NCI-H1048 (cell line): ENCODE results near the gene KCNG1.
"Not testable (repeated sequence)": the region's sequence is repeated elsewhere in the genome, so short reads cannot be mapped to it uniquely, and the experiment has no call there.

ENCODE experiments used
- DNase-seq: peaks from one replicate; lab custom pipeline; 2025; lab: John Stamatoyannopoulos, UW

The KCNG1 gene, protein sequence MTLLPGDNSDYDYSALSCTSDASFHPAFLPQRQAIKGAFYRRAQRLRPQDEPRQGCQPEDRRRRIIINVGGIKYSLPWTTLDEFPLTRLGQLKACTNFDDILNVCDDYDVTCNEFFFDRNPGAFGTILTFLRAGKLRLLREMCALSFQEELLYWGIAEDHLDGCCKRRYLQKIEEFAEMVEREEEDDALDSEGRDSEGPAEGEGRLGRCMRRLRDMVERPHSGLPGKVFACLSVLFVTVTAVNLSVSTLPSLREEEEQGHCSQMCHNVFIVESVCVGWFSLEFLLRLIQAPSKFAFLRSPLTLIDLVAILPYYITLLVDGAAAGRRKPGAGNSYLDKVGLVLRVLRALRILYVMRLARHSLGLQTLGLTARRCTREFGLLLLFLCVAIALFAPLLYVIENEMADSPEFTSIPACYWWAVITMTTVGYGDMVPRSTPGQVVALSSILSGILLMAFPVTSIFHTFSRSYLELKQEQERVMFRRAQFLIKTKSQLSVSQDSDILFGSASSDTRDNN

DNA sequence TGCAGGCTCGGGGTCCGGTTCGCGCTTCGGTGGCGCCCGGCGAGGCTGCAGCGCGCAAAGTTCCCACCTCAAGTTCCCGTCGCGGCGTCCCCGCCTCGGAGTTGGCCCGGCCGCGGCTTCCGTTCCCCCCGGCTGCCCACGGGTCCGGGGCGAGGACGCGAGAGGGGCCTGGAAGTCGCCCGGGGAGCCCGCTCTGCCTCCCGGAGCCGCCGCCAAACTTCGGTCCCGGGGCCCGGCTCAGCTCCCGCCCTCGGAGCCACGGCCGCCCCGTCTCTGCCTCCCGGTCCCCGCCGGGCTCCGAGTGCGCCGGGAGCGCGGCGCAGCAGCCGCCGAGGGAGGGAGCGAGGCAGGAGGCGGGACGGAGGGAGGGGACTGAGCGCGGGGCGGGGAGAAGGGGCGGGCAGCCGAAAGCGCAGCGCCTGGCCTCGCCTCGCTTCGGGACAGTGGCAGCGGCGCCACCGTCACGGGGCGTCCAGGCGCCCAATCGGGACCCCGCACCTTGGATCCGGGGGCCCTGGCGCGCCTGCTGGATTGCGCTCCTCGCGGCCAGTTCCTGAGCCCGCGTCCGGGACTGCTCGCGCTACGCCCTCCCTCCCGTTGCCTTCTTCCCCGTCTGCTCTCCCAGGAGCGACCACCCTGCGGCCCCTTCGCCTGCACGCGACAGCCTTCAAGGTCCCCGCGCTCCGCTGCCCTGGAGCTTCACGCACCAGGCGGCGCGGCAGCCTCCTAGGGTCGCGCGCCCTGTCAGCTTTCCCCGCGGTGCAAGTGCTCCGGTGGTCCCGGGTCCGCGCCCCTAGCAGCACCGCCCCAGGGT is at the start of gene KCNG1:
TSS of gene KCNG1 (minus strand) at position 305 of the 814 bp plus-strand sequence. CDS start 12,769 bp downstream, outside the sequence.
- DNase-seq = peak; percentile 51

DNA sequence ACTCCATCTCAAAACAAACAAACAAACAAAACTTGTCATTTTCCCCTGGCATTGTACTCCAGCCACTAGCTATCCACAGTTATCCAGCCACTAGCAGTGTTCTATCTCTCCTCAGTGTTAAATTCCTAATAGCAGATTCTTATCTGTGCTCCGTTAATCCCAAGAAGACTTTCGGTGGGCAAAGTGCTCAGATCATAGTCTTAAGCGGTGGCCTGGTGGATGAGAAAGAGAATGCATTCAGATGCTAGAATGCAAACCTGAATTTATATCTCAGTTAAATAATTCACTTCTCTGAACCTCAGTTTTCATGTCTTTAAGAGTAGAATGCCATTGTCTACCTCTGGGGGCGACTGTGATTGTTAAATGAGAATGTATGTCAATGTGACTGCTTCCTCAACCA is 47.7 kb upstream of the KCNG1 start:
- no peak for DNase-seq

DNA sequence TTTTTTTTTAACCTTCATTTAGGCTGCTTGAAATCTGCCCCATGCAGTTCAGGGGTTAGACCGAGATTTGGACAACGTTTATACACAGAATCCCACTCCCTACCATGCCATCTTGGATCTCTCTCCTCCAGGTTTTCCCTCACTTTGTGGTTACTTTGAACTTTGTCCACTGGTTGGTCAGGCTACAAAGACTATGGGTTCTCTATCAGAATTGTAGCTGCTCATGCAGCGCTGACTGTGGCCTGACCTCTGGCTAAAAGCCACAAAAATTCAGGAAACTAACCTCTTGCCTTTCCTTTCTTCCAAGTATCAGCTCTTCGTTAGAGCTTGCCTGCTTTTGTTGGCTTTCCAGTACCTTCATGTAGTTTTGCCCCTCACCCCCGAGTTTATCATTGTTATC is 44.9 kb upstream of the KCNG1 start:
- DNase-seq = no peak

DNA sequence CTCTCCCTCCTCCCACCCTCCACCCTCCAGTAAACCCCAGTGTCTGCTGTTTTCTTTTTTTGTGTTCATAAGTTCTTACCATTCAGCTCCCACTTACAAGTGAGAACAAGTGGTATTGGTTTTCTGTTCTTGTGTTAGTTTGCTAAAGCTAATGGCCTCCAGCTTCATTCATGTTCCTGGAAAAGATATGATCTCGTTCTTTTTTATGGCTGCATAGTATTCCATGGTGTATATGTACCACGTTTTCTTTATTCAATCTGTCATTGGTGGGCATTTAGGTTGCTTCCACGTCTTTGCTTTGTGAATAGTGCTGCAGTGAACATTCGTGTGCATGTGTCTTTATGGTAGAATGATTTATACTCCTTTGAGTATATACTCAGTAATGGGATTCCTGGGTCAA is 42.7 kb upstream of the KCNG1 start:
- DNase-seq = no peak

DNA sequence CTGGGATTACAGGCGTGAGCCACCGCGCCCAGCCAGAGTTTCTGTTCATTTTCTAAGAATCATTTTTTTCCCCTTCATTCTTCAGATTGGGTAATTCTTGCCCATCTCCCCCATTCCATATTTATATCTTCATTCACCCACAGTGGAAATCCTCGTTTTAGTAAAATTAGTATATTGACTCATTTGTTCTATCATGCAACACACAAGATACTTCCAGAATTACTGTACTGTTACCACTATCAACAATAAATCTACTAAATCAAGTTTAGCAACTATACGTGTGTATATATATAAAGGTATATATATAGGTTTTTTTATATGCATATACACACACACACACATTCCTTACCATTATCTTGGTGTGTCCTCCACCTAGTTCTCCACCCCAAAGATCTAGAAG is 41.2 kb upstream of the KCNG1 start:
- no peak for DNase-seq

DNA sequence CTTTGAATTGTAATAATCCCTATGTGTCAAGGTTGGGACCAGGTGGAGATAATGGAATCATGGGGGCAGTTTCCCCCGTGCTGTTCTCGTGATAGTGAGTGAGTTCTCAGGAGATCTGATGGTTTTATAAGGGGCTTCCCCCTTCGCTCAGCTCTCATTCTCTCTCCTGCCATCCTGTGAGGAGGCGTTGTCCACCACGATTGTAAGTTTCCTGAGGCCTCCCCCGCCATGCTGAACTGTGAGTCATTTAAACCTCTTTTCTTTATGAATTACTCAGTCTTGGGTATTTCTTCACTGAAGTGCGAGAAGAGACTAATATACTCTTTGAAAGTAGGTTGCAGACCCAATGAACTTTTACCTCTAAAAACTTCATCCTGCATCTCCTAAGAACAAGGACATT is 39.2 kb upstream of the KCNG1 start:
- DNase-seq = no peak

DNA sequence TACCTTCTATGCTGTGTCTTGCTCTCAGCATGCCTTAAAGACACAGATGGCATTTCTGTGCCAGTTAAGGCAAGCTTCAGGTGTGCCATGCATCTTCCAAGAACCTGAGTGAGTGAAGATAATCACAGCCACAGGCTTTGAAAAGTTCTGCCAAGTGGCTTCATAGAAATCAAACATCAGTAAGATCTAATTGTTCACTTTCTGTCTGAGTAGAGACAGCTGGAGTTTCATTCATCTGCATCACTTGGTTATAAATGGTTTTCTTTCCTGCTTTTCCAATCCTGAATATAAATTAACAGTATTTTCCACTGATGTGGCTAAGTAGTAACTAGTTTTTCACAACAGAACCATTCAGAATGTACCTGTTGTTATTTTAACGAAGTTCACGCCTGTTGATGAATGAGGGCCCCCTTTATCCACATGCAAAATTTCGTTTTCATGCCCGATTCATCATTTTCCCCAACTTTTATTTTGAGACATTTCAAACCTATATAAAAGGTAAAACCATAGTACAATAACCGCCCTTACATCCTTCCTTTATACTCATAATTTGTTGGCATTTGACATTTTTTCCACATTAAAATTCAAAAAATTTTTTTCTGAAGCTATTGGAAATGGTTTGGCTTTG is 38.6 kb upstream of the KCNG1 start:
- no peak for DNase-seq

DNA sequence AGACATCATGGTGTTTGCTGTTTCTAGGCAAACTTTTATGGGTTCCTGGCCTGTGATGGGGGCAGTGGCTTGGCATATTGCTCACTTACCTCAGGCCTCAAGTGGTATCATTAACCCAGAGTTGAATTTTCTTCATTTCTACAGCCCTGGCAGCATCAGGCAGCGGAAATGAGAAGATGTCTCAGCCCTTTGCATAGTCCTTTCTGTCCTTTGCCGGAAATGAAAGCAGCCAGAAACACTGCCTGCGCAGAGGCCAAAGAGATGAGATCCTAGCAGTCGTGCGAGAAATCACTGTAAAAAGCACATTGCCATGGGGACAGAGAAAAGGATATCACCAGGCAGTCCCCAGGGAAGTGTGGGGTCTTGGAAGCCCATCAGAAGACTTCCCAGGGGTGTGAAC is 37.4 kb upstream of the KCNG1 start:
- DNase-seq = no peak

DNA sequence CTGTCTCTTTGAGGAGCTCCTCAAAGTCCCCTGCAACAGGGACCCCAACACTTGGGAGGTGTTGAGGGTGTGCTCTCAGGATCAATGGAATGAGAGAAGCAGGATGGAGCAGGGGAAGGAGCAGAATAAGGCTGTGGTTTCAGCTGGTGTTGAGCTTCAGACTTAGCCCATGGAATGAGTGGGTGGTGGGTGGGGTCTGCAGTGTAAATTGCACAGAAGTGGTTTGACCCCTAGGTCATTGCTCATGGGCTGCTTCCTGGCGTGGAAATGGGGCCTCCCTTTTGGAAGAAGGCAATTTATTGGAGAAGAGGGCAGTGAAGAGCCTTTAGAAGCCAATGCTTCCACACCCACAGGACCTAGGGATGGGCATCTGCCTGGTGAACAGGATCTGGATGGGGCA is 37.0 kb upstream of the KCNG1 start:
- no peak for DNase-seq

DNA sequence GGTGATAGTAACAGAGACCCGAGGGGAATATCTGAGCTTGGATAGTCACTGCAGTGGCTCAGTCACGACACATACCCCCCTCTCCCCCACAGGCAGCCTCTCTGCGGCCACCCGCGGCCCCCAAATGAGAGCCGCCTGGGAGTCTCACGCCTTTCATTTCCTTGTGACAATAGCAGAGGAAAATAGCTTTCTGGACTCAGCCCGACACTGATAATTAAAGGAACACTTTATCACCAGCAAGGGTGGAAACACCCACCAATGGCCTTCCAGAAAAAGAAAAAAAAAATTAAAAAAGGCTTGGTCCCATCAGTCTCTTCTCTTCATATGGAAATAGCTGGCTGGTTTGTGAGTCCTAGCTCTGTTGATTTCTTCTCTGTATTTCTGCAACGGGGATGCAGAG is 35.1 kb upstream of the KCNG1 start:
- no peak for DNase-seq

DNA sequence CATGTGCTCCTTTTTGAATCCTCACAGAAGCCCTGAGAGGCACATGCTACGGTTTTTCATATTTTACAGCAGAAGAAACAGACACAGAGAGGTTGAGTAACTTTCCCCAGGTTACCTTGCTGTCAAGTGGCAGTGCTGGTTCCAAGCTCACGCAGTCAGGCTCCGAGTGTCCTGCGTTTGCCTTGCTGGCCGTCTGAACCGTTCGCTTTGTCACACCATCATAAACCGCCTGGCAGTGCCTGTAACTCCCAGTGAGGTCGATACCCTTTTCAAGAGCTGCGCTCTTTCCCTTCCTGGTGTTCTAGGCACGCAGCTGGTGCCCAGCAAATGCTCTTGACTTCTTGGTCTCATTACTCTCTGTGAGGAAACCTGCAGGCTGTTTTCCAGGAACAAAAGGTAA is 31.3 kb upstream of the KCNG1 start:
- no peak for DNase-seq

DNA sequence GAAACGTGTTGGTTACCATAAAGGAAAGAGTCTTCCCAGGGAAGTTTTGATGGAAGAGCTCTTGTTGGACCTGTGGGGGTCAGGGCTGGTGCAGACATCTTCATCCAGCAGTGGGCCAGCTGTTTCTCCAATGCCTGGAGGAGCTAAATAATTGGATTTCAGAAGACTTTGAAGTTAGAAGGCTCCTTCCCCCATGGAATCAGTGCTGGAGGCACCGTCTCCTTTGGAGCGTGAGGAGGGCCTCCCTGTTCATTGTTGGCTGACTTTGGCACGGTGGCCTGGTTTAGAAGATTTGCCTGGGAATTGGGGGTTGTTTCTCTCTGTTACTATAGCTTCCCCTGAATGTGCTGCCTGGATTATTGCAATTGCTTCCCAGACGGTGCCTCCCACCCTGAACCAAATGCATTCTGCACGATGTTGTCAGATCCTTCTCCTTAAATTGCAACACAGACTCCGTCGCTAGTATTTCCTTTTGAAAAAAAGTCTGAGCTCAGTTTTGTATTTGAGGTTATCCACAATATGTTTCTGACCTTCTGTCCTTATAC is 27.7 kb upstream of the KCNG1 start:
- no peak for DNase-seq

DNA sequence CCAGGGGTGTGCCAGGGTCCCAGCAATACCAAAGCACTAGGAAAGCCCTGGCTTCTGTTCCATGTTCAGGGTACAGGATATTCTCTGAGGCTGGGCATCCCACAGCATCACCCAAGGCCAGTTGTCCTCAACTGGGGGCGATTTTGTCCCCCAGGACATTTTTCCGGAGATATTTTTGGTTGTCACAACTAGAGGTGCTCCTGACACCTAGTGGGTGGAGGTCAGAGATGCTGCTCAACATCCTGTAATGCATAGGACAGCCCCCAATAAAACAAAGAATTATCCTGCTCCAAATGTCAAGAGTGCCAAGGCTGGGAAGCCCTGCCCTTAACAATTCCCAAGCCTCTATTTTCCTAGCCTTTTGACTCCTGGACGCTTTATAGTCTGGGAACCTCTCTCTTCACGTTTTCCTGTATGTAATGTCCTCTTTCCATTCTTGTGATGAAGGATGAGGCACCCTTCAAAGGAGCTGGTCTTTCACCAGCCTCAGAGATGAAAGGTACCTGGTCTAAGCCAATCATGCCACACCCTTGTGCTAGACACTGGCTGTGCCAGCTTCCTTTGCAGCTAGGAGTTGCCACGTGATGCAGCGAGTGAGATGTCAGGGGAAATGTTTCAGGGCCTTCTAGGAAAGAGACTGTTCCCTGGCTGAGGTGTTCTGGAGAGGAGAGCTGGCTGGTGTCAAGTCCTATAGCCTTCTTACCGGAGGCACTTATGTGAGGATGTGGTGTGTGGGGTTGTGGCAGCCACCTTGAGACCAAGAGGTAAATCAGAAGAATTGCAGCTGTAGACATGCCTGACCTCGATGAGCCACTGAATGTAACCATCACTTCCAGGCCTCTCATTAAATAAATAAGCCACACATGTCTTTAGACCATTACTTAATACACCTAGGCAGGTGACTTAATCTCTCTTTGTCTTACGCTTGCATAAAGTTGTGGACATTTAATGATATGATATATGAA is 23.4 kb upstream of the KCNG1 start:
- DNase-seq = no peak

DNA sequence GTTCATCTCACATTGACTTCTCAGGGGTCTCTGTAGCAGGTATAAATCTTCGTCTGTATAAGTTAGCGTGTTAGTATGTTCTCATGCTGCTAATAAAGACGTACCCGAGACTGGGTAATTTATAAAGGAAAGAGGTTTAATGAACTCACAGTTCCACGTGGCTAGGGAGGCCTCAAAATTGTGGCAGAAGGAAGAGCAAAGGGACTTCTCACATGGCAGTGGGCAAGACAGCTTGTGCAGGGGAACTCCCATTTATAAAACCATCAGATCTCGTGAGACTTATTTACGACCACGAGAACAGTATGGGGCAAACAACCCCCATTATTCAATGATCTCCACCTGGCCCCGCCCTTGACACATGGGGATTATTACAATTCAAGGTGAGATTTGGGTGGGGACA is 22.6 kb upstream of the KCNG1 start:
- DNase-seq = not testable (repeated sequence)

DNA sequence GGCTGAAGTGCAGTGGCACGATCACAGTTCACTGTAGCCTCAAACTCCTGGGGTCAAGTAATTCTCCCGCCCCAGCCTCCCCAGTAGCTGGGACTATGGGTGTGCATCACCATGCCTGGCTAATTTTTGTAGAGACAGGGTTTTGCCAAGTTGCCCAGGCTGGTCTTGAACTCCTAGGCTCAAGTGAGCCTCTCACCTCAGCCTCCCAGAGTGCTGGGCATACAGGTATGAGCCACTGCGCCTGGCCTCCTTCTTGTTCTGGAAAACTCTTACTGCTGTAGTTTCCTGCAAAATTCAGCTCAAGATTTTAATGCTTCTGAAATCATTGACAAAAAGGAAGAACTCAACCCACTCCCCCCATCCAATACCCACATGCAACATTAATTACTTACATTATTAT is 21.9 kb upstream of the KCNG1 start:
- DNase-seq = no peak

DNA sequence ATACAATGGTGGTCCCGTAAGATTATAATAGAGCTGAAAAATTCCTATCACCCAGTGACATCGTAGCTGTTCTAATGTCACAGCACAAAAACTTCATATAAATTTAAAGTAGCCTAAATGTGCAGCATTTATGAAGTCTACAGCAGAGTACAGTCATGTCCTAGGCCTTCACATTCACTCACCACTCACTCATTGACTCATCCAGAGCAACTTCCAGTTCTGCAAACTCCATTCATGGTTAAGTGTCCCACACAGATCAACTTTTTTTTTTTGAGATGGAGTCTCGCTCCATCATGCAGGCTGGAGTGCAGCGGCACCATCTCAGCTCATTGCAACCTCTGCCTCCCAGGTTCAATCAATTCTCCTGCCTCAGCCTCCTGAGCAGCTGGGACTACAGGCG is 20.9 kb upstream of the KCNG1 start:
- no peak for DNase-seq

DNA sequence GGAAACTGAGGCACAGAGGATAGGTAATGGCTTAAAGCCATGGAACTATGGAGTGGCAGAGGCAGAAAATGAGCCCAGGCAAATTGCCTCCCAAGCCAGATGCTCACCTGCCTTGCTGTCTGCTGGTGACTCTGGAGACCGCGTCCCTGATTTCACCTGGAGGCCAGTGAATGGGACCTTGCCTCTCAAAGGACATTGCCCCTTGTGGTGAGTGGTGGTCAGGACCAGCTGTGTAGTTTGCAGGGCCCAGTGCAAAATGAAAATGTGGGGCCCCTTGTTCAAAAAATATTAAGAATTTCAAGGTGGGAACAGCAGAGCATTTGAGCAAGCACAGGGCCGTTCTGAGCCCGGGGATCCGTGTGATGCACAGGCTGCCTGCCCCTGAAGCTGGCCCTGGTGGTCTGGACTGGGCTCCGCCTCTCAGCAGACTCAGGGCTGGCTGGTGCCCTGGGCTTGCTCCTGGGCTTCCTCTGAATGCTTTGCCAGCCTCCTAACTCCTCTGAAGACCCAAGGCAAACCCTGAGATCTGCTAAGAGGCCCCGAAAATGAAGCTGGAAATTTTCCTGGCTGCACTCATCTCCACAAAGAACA is 19.8 kb upstream of the KCNG1 start:
- DNase-seq = no peak

DNA sequence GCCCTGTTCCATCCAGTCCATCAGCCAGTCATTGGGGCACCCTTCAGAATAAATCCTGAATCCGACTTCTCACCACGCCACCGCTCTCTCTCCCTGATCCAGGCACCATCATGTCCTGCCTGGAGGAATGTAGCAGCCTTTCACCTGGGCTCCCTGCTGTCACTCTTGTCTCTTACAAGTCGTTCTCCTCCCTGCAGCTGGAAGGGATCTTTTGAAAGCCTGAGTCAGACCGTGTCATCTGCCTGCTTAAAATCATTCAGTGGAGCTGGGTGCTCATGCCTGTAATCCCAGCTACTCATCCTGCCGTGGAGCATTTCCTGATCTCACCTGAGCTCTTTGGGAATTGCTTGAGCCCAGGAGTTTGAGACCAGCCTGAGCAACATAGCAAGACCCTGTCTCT is 19.2 kb upstream of the KCNG1 start:
- no peak for DNase-seq

DNA sequence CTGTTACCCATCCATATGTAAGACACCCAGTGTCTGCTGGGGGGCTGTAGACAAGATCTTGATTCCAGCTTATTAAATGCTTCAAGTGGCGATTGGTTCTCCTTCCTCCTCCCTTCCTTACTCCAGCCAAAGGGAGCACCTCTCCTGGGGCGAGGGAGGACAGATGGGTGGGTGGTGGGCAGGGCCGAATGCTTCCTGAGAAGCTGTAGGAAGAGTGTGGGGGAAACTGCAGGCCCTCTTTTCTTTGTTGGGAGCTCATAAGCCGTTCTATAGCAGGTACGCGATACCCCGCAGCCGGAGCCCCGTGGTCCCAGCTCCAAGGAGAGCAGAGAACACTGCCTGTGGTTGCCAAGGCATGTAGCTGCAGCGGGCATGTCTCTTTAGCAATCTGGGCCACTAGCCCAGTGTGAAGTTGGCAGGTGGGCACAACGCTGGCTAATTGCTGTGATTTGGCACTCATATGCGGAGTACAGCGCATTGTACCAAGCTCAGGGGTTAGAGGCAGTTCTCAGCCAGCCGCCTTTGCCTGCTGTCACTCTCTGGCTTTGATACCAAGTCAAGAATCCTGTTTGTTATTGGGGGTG is 14.7 kb upstream of the KCNG1 start:
- no peak for DNase-seq

DNA sequence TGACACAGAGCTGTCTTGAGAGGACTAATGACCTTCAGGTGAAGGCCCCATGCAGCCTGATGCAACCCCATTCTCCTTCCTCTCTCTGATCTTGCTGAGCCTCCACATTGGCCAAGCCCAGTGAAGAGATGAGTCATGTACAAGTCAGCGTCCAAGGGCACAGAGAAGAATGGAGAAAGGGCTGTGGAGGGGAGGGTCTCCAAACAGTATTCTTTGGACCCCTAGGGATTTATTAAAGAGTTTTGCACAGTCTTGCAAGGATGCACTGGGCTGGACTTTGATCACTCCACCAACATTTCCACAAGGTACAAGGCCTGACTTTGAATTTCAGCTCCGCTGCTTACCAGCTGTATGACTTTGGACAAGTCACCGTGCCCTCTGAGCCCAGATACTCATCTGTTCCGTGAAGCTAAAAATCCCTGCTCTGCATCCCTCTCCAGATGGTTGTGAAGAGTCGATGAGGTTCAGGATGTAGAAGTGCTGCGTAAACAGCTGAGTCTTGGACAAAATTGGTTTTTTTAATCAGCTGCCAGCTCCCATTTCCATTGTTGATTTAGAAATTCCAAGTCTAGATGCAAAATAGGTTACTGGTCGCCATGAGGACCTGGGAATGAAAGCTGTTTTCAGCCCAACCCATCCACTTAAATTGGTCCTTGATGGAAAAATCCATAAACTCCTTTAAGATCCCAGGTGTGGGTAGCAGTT is 14.1 kb upstream of the KCNG1 start:
- no peak for DNase-seq
